GM13977 (cell line): ENCODE measurements around the gene PRR33.

ENCODE experiments used
- DNase-seq: peaks from one replicate; pipeline ENCODE4 v3.0.0; 2012; ENCODE audit warnings: low spot score
- CTCF ChIP-seq: IDR thresholded peaks from 2 replicates; pipeline ENCODE4 v1.5.1; 2012; ENCODE audit warnings: mild to moderate bottlenecking, control low read depth; ENCODE audit not compliant: insufficient read depth; ENCODE audit errors: extremely low read depth, missing control alignments
- in situ Hi-C: fragments of 300-500 bp; cut with MboI; formaldehyde crosslinking; loops from one replicate; pipeline ENCODE4 v1.12.0; 2022; ENCODE audit warnings: low sequenced_read_pairs, low pct_unique_long_range_greater_than_20kb, mixed read lengths, inconsistent platforms; ENCODE audit not compliant: unreplicated experiment

Gene PRR33

GRCh38 chr11:1881442-1882264 lies 10.0 kb downstream of the PRR33 start:
- TF ChIP-seq CTCF = no peak
- in situ Hi-C loops = no loop called here
- peak; percentile 71 for DNase-seq

DNA sequence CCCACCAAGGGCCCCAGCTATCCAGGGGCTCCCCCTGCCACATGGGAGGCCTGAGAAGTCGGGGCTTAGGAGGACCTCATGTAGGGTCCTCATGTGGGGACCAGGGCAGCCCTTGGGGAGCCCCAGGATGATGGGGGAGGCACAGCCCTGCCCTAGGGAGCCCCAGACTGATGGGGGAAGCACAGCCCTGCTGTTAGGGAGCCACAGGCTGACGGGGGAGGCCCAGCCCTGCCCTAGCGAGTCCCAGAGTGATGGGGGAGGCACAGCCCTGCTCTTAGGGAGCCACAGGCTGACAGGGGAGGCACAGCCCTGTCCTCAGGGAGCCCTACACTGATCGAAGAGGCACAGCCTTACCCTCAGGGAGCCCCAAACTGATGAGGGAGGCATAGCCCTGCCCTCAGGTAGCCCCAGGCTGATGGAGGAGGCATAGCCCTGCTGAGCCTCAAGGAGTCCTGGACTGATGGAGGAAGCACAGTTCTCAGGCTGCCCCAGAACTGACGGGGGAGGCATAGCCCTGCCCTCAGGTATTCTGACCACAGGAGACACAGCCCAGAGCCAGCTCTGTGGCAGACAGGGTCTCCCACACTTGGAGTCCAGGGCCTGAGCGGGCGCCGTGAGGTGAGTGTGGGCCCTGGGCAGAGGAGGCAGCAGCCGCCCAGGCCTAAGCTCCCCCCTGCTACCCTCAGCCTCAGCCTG lies 10.8 kb downstream of the PRR33 start:
- in situ Hi-C loops = no loop called here
- no peak for TF ChIP-seq CTCF
- DNase-seq = no peak

- no peak for DNase-seq
- TF ChIP-seq CTCF = no peak
- in situ Hi-C loops = no loop called here
Observed at GRCh38 chr11:1879941-1880720, 11.6 kb downstream of the PRR33 start.

- DNase-seq = no peak
- in situ Hi-C loops = no loop called here
- no peak for TF ChIP-seq CTCF
Observed at GRCh38 chr11:1879342-1879940, 12.3 kb downstream of the PRR33 start.

DNA sequence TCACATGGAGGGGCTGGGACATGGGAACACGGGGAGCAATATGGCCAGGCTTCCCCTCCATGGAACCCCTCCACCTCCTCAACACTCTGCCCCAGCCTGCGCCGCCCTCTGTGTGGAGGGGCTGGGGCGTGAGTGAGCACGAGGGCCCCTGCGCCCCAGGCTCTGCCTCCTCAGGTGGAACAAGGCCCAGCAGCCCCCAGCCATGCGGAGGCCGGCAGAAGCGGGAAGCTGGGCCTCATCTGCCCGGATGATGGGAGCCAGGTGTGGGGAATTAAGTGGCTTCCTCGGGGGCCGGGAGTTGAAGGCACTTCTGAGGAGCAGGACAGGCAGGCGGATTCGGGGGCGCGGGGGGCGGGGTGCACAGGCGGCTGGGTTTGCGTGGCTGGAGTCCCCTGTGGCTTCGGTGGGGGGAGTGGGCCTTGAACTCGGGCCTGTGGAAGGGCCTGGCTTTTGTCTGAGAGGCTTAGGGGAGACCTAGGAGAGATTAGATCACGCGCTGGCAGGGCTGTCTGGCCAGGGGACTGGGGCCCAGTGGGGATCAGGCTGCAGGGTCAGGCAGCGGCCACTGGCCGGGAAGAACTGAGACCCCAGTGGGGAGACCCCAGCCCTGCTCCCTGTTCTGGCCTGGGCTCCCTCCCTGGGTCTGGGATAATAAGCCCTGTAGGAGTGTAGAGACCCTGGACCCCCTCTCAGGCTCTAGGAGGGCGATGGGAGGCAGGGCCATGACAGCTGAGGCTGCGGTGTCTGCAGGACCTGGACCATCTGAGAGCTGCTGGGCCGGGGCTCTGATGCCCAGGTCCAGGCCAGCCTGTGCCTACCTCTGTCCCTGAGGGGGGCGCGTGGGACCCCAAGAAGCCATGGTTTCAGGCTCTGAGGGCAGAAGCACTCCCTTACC lies 13.3 kb downstream of the PRR33 start:
- DNase-seq = no peak
- in situ Hi-C loops = no loop called here
- no peak for TF ChIP-seq CTCF
